Activated naive CD8-positive, alpha-beta T cell treated with anti-CD3 and anti-CD28 coated beads, Interleukin-2, amount 50 U/mL, for 24 hours (primary cell): ENCODE data around the gene ANKRD28.

ENCODE experiments used
- ATAC-seq: fragments of 150-1000 bp; cut with Tn5 transposase; one replicate; pipeline ENCODE4 v1.10.0; 2021
- DNase-seq: peaks from one replicate; pipeline ENCODE4 v3.0.0; 2021
- H3K27ac Mint-ChIP-seq: one replicate; pipeline ENCODE4 v1.8.0; 2021; ENCODE audit warnings: mild to moderate bottlenecking, mixed read lengths
- H3K27me3 Mint-ChIP-seq: one replicate; pipeline ENCODE4 v1.8.0; 2021; ENCODE audit warnings: mixed read lengths
- H3K36me3 Mint-ChIP-seq: one replicate; pipeline ENCODE4 v1.8.0; 2021; ENCODE audit warnings: low read depth, mixed read lengths
- H3K4me1 Mint-ChIP-seq: one replicate; pipeline ENCODE4 v1.8.0; 2021; ENCODE audit warnings: mixed read lengths
- H3K4me3 Mint-ChIP-seq: one replicate; pipeline ENCODE4 v1.8.0; 2021; ENCODE audit warnings: mild to moderate bottlenecking, moderate library complexity, mixed read lengths
- H3K9me3 Mint-ChIP-seq: one replicate; pipeline ENCODE4 v1.8.0; 2021; ENCODE audit warnings: mixed read lengths

Gene ANKRD28

DNA sequence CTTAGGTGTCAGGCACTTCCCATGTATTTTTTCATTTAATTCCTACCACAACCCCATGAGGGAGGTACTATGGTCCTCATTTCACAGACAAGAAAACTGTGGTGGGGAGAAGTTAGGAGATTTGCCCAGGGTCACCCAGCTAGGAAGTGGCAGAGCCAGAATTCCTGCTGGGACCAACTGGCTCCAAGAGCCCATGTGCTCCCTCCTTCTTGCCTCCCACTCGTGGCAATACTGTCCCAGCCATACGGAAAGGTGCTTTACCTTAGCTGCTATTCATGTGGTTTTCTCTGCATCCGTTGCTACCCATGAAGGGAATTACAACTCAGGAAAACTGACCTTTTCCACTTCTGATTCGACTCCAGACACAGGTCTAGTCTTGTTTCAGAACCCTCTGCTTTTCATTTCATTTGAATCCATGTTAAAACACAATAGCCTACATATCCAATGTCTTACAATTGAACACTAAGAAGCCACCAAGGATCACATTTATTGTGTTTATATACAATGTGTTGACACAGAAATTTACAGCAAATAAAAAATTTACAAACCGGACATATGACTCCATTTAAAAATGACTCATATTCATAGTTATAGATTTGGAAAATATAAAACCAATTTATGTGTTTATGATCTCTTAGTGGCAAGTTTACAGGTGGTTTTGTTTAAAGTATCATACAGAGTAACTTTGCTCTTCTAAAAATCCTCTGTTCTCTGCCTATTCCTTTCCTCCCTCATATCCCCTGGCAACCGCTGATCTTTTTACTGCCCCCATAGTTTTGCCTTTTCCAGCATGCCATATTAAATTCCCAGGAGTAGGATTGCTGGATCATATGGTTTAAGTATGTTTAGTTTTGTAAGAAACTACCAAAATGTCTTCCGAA lies 137.5 kb downstream of the ANKRD28 start:
- ATAC-seq: no peak
- Mint-ChIP-seq H3K27ac (no peak overlapping the region), H3K4me1 (peaks cover 10% of the 10 kb centered on the region), H3K27me3 (peaks cover 6% of the 10 kb centered on the region), H3K9me3 (peaks cover 37% of the 10 kb centered on the region), H3K36me3 (peaks cover 20% of the 10 kb centered on the region), H3K4me3 (no peak overlapping the region)
- no peak for DNase-seq

DNA sequence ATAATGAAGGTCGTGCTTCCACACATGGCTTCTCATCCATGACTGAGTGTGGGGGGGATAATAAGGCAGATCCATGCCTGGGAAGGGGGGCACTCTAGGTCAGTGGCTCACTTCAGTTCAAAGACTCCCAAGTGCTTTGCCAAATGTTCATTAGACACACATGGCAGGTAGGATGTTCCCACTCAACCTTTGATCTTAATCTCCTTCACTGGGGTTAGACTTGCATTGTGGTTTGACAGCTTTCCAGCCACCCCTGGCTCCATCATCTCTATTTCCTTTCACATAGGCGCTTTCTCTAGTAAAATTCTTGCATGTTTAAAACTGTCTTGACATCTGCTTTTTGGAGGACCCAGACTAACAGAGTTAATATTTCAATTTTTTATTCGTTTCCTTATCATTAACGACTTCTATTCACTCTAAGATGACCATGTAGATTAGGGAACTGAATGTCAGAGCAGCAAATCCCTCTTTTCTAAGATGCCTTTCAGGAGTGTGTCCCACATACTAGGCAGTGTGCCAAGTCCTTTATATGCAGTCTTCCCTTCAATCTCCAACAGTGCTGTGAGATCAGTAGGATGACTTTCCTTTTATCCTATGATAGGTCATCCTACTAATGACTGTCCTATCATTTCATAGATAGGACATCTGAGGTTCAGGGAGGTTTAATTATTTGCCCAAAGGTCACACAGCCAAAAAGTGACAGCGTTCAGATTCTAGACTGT lies 138.4 kb downstream of the ANKRD28 start:
- peaks cover 15% of the 10 kb centered on the region for H3K36me3 Mint-ChIP-seq
- H3K27ac Mint-ChIP-seq: no peak overlapping the region
- no peak for ATAC-seq
- peaks cover 6% of the 10 kb centered on the region for H3K27me3 Mint-ChIP-seq
- H3K4me1 Mint-ChIP-seq: peaks cover 10% of the 10 kb centered on the region
- H3K4me3 Mint-ChIP-seq: no peak overlapping the region
- H3K9me3 Mint-ChIP-seq: peaks cover 32% of the 10 kb centered on the region
- no peak for DNase-seq

DNA sequence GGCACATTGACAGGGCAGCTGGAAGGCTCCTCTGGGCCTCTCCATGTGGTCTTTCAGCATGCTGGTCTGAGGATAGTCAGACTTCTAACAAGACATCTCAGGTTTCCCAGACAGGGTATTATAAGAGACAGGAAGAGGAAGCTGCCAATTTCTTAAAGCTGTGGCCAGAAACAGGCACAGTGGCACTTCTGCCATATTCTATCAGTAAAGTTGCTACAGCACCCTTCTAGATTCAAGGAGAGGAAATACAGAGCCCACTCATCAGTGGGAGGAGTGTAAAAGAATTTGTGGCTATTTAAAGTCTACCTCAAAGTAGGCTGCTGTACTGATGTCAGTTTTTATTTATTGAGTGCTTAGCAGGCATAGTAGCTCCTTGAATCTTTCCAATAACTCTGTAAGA lies 140.8 kb downstream of the ANKRD28 start:
- peaks cover 9% of the 10 kb centered on the region for H3K36me3 Mint-ChIP-seq
- ATAC-seq: no peak
- H3K27me3 Mint-ChIP-seq: peaks cover 9% of the 10 kb centered on the region
- no peak overlapping the region for H3K27ac Mint-ChIP-seq
- H3K9me3 Mint-ChIP-seq: peaks cover 25% of the 10 kb centered on the region
- H3K4me1 Mint-ChIP-seq: peaks cover 10% of the 10 kb centered on the region
- no peak for DNase-seq
- no peak overlapping the region for H3K4me3 Mint-ChIP-seq

DNA sequence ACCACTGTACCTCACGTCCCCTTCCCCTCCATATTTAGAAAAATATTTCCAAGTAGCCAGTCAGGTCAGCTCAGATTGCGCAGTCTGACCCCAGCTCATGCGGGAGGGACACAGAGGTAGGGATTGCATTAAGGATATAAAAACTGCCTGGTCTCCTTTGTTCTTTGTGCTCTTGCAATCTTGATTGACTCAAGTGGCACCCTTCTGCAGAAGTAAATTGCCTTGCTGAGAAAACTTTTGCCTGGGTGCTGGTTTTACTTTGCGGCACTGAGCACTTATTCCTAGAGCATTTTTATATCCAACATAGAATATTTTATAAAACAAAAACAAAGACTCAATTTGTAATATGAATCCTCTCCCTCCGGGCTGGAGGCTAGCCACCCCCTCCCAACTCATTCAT lies 141.4 kb downstream of the ANKRD28 start:
- H3K27me3 Mint-ChIP-seq: peaks cover 11% of the 10 kb centered on the region
- H3K4me3 Mint-ChIP-seq: no peak overlapping the region
- ATAC-seq (no peak), DNase-seq (no peak)
- peaks cover 10% of the 10 kb centered on the region for H3K4me1 Mint-ChIP-seq
- peaks cover 5% of the 10 kb centered on the region for H3K36me3 Mint-ChIP-seq
- H3K27ac Mint-ChIP-seq: no peak overlapping the region
- H3K9me3 Mint-ChIP-seq: peaks cover 20% of the 10 kb centered on the region

DNA sequence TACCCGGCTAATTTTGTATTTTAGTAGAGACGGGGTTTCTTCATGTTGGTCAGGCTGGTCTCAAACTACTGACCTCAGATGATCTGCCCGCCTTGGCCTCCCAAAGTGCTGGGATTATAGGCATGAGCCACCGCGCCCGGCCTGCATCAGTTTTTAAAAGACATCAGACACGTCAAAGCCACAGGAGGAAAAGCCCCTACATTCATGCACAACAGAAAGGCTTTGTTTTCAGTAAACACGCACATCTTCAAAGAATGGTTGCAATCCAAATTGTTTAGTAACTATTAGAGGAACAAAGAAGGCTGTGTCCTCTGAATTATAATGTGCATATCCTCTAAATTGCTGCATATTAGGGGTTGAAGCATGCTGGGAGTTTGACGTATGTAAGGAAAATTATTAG lies 142.9 kb downstream of the ANKRD28 start:
- no peak for ATAC-seq
- H3K4me1 Mint-ChIP-seq: peaks cover 10% of the 10 kb centered on the region
- H3K9me3 Mint-ChIP-seq: peaks cover 18% of the 10 kb centered on the region
- peaks cover 5% of the 10 kb centered on the region for H3K36me3 Mint-ChIP-seq
- H3K27me3 Mint-ChIP-seq: peaks cover 18% of the 10 kb centered on the region
- H3K4me3 Mint-ChIP-seq: no peak overlapping the region
- no peak for DNase-seq
- no peak overlapping the region for H3K27ac Mint-ChIP-seq

DNA sequence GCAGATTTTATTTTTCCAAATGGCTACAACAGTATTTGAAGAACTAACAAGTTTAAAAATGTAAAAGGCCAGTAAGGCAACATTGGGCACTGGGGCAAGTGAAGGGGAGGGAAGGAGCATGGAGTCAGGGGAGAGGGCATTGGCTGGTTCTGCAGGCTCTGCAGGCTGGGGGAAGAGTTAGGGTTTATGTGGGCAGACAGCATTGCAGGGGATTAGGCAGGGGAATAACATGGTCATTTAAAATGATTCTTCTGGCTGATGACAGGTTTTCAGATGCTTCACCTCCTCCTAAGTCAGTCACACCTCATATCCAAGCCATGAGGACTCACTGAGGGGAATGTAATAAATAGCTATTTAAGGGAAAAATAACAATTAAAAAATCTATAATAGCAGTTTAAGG lies 143.7 kb downstream of the ANKRD28 start:
- H3K36me3 Mint-ChIP-seq: peaks cover 12% of the 10 kb centered on the region
- peaks cover 20% of the 10 kb centered on the region for H3K27me3 Mint-ChIP-seq
- ATAC-seq: no peak
- peaks cover 23% of the 10 kb centered on the region for H3K9me3 Mint-ChIP-seq
- H3K4me3 Mint-ChIP-seq: no peak overlapping the region
- no peak overlapping the region for H3K27ac Mint-ChIP-seq
- H3K4me1 Mint-ChIP-seq: peaks cover 12% of the 10 kb centered on the region
- DNase-seq: no peak

DNA sequence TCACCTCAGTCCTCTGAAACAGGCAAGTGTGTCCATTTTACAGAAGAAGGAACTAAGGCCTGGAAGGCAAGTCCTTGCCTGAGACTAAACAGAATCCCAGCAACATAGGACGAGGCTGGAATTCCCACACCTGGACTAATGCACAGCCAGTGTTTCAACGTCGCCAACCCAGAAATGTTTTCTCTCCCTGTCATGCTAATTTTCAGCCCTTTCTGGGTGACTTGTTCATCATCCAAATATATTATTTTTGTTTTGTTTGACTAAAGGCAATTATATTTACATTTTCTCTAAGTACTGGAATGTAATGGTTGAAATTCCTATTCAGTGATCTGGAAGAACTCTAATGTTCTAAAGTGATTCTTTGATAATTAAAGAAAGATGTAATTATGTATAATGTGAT lies 144.5 kb downstream of the ANKRD28 start:
- Mint-ChIP-seq H3K27ac (no peak overlapping the region), H3K9me3 (peaks cover 20% of the 10 kb centered on the region)
- DNase-seq: no peak

DNA sequence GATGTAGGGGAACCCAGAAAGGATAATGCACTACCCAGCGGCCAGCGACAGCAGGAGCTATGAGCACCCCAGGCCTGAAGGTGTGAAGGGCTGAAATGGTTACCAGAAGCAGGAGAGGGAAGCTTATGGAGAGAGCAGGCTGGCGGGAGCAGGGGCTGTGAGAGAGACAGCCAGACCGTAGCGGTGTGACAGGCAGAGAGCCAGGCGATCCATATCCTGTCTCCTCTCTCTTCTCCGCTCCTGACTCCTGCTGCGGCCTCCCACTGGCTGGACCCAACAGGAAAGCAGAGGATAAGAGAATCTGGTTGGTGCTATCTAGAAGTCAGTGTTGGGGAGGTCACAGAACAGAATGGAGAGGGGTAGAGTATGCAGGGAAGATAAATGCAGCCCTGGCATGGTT lies 146.4 kb downstream of the ANKRD28 start:
- peaks cover 39% of the 10 kb centered on the region for H3K4me1 Mint-ChIP-seq
- DNase-seq: no peak
- H3K4me3 Mint-ChIP-seq: no peak overlapping the region
- H3K27me3 Mint-ChIP-seq: peaks cover 22% of the 10 kb centered on the region
- peaks cover 14% of the 10 kb centered on the region for H3K36me3 Mint-ChIP-seq
- H3K27ac Mint-ChIP-seq: no peak overlapping the region
- peaks cover 13% of the 10 kb centered on the region for H3K9me3 Mint-ChIP-seq
- no peak for ATAC-seq

More for the DNA sequence above, 144.5 kb downstream of the ANKRD28 start:
- peaks cover 20% of the 10 kb centered on the region for H3K4me1 Mint-ChIP-seq
- peaks cover 20% of the 10 kb centered on the region for H3K27me3 Mint-ChIP-seq
- no peak overlapping the region for H3K4me3 Mint-ChIP-seq
- H3K36me3 Mint-ChIP-seq: peaks cover 12% of the 10 kb centered on the region
- ATAC-seq: no peak

DNA sequence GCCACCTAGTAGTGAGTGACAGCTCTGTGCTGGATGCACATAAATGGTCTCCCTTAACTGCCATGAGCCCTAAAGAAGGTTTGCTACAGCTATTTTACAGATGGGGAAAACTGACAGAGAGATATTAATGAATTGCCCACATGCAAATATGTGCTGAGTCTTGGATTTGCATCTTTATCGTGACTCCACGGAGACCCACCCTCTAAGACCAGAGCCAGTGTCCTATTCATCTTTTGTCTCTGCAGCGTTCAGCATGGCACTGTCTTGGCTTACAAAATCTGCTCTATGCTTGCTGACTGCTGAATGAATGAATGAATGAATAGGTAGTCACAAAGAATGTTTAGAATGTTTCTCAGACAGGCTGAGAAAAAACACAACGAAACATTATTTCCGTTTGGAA lies 147.9 kb downstream of the ANKRD28 start:
- Mint-ChIP-seq H3K4me1 (peaks cover 50% of the 10 kb centered on the region), H3K36me3 (peaks cover 9% of the 10 kb centered on the region), H3K27ac (no peak overlapping the region), H3K27me3 (peaks cover 22% of the 10 kb centered on the region), H3K4me3 (no peak overlapping the region), H3K9me3 (peaks cover 8% of the 10 kb centered on the region)
- ATAC-seq: no peak
- no peak for DNase-seq

DNA sequence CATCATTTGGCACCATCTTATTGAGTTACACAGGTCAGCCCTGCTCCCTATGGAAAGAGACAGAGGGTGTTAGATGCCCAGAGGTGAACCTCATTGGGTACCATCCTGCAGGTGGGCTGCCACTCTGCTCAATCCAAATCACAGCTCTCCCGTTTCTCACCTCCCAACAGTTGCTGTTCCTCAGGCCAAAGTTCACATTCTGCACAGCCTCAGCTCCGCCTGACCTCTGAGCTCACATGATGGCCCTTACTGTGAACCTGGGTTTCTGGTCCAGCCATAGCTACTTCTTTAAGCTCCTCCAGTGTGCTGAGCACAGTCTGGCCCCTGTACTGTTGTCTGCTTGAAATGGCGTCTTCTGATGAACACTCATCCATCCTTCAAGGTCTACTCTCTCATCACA lies 148.4 kb downstream of the ANKRD28 start:
- no peak overlapping the region for H3K27ac Mint-ChIP-seq
- peaks cover 50% of the 10 kb centered on the region for H3K4me1 Mint-ChIP-seq
- H3K9me3 Mint-ChIP-seq: peaks cover 8% of the 10 kb centered on the region
- peaks cover 9% of the 10 kb centered on the region for H3K36me3 Mint-ChIP-seq
- no peak overlapping the region for H3K4me3 Mint-ChIP-seq
- DNase-seq (no peak), ATAC-seq (no peak)
- H3K27me3 Mint-ChIP-seq: peaks cover 22% of the 10 kb centered on the region

DNA sequence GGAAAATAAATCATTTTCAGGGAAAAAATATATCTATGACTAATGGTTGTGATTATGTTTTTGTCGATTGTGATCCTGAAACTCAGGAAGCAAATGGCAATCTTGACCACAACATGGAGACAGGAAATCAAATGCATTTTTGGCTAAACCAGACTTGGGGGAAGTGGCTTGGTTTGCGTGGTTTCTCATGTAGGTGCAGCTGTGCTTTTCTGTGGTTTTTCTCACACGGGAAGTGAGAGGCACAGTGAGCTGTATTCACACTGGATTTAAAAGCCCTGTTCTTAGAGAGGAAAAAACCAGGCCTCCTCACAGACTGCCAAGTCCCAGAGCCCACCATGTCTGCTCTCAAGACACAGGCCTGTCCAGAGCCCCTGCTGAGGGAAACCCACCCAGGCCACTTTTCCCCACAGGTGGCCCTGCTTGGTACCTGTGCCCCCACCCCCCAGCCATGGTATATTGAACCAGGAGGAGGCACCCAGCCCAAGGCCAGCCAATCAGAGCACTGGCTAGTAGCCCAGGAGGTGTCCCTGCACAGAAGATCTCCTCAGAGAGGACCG lies 150.1 kb downstream of the ANKRD28 start:
- H3K4me3 Mint-ChIP-seq: peak overlapping the region; percentile 64
- peaks cover 8% of the 10 kb centered on the region for H3K9me3 Mint-ChIP-seq
- H3K4me1 Mint-ChIP-seq: peaks cover 50% of the 10 kb centered on the region
- DNase-seq: peak; percentile 63
- H3K27ac Mint-ChIP-seq: peak overlapping the region; percentile 87
- H3K27me3 Mint-ChIP-seq: peaks cover 19% of the 10 kb centered on the region
- peaks cover 12% of the 10 kb centered on the region for H3K36me3 Mint-ChIP-seq
- peak; percentile 95 for ATAC-seq

DNA sequence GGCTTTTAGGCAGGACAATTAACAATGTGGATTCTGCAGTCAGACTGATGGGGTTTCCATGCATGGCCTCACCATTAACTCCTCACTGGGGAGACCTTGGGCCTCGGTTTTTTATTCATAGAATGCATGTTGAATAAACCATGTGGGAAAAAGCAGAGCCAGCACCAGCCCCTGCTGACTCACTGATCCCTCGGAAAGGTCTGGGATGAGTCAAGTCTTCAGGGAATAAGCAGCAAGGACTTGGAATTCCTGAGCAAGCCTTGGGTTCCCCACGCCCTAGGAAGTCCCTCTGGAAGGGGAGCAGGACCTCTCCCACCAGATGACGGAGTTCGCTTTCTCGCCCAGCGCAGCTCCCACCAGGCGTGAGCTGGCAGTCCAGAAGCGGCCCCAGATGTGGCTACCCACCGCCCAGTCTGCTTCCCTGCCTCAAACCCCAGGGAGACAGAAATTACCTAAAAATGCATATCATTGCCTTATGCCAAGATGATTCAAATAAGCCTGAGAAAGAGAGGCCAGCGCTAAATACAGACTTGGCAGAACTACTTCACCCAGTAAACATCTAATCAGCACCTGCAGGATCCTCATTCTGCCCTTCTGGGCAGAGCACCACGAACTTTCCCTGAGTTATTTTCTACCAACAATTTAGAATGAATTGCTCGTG lies 150.8 kb downstream of the ANKRD28 start:
- DNase-seq: no peak
- H3K4me3 Mint-ChIP-seq: peak overlapping the region; percentile 64
- H3K4me1 Mint-ChIP-seq: peaks cover 50% of the 10 kb centered on the region
- peaks cover 19% of the 10 kb centered on the region for H3K27me3 Mint-ChIP-seq
- peaks cover 15% of the 10 kb centered on the region for H3K36me3 Mint-ChIP-seq
- peaks cover 8% of the 10 kb centered on the region for H3K9me3 Mint-ChIP-seq
- peak overlapping the region; percentile 87 for H3K27ac Mint-ChIP-seq
- ATAC-seq: peak; percentile 48

DNA sequence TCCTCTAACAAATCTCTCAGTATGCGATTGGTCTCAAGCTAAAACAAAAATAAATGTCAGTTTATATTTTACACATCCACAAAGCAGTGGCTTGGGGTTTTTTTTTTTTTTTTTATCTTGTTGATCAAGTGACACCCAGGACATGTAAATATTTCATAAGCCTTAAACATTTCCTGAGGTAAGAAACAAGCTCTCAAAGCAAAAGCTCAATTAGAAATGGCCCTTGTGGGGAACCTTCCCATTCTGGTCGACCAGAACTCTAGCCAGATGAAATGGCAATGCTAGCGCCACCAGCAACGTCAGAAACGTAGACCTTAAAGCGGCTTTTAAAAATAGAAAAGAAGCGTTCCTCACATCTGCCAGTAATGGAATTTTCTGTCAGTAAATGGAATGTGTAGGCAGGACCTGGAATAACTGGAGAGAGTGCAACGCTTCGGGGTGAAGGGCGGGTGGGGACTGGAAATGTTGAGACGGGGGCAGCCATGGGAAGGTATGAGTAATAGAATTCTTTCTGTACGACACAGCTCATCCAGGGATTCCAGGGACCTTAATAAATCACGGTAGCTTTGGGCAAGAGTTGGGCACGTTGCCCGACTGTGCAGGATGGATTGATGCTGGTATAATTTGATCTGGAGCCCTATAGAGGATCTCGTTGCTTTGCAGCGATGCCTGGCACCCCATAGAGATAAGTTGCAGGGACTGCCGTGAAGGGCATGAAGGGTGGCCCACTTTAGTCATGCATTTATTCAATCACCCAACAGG lies 151.9 kb downstream of the ANKRD28 start:
- DNase-seq: no peak
- ATAC-seq: no peak
- H3K36me3 Mint-ChIP-seq: peaks cover 17% of the 10 kb centered on the region
- H3K27me3 Mint-ChIP-seq: peaks cover 11% of the 10 kb centered on the region
- peaks cover 8% of the 10 kb centered on the region for H3K9me3 Mint-ChIP-seq
- H3K27ac Mint-ChIP-seq: no peak overlapping the region
- H3K4me1 Mint-ChIP-seq: peaks cover 56% of the 10 kb centered on the region
- no peak overlapping the region for H3K4me3 Mint-ChIP-seq

DNA sequence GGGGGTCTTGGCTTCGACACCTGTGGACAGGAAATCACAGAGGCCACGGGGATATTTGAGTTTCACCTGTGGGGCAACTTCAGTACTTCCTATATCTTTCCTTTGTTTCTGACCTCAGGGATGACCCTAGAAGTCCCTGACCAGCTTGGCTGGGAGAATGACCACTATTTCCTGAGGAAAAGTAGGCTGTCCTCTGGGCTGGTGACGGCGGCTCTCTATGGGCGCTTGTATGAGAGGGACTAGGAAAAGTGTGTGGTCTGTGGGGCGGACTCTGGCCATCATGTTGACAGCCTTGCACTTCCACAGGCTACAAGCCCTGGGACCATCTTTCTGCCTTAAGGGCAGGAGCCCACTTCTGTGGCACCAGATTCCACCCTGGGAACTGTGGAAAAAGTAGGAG lies 152.5 kb downstream of the ANKRD28 start:
- H3K4me3 Mint-ChIP-seq: no peak overlapping the region
- peaks cover 55% of the 10 kb centered on the region for H3K4me1 Mint-ChIP-seq
- H3K27me3 Mint-ChIP-seq: peaks cover 5% of the 10 kb centered on the region
- peaks cover 17% of the 10 kb centered on the region for H3K36me3 Mint-ChIP-seq
- no peak for ATAC-seq
- no peak for DNase-seq
- peaks cover 8% of the 10 kb centered on the region for H3K9me3 Mint-ChIP-seq
- no peak overlapping the region for H3K27ac Mint-ChIP-seq
